GM12872 (cell line): ENCODE data around the gene PLXNB1.

Experiments
- CTCF ChIP-seq: IDR thresholded peaks from 3 replicates; pipeline ENCODE4 v1.5.1; 2011; ENCODE audit warnings: low read depth, mild to moderate bottlenecking, low read length, moderate library complexity; ENCODE audit not compliant: insufficient read depth

PLXNB1 gene

GRCh38 chr3:48472923-48473616 lies 43.2 kb upstream of the PLXNB1 start:
- peak; percentile 73 for TF ChIP-seq CTCF

DNA sequence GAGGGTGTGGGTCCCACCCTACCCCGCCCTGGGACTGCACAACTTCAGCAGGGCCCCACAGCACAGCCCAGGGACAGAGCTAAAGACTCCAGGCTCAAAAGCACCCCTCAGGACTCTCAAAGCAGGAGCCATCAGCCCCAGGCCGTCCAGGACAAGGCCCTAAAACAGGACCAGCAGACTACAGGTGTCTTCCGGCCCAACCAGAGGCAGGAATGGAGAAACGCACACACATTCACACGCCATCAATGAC lies 42.7 kb upstream of the PLXNB1 start:
- no peak for TF ChIP-seq CTCF

DNA sequence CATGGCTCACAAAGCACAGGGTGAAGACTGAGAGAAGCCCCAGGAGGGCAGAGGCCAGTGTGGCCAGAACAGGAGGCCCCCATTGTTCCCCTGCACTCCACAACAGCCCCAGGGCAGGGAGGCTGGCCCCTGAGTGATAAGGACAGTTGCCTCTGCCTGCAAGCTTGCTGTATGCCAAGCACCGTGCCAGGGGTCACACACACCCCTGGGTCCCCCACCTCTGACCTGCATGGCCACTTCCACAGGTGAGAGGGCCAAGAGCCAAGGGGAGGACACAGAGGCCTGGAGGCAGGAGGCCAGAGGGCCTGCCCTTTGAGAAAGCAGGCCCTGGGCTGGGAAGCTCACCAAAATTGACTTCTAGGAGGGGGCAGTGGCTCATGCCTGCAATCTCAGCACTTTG lies 40.4 kb upstream of the PLXNB1 start:
- no peak for TF ChIP-seq CTCF

DNA sequence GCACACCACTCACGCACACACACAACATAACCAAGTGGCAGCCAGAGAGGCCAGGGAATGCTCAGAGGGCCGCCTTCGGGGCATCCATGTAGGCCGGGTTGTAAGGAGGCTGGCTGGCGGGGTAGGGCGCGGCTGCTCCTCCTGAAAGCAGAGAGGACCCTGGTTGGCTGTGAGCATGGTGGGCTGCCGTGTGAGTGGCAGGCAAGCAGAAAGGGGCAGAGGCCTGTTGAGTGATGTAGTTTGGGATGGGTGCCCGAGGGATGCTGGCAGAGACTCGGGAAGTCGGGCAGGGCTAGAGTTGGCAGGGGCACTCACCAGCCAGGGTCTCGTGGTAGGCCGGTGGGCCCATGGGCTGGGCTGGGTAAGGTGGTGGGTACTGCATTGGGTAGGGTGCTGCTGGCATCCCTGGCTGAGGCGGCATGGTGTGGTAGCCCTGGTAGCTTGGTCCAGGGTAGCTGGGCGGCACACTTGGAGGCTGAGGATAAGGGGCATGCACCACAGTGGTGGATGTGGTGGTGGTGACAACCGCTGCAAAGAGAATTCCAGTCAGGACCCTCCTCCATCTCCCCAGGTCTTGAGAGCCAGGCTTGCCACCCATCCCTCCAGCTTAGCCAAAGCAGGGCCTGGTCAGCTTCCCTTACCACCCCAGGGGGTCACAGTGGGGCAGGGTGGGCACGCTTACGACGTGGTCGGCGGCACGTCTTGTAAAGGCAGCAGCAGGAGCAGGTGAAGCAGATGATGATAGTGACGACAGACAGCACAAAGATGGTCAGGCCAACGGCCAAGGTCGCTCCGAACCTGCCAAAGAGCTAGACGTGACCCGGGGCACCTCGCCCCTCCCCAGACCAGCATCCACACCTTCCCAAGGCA lies 39.4 kb upstream of the PLXNB1 start:
- no peak for TF ChIP-seq CTCF

- no peak for TF ChIP-seq CTCF
These were observed 38.4 kb upstream of the PLXNB1 start for GRCh38 chr3:48468329-48468731.

DNA sequence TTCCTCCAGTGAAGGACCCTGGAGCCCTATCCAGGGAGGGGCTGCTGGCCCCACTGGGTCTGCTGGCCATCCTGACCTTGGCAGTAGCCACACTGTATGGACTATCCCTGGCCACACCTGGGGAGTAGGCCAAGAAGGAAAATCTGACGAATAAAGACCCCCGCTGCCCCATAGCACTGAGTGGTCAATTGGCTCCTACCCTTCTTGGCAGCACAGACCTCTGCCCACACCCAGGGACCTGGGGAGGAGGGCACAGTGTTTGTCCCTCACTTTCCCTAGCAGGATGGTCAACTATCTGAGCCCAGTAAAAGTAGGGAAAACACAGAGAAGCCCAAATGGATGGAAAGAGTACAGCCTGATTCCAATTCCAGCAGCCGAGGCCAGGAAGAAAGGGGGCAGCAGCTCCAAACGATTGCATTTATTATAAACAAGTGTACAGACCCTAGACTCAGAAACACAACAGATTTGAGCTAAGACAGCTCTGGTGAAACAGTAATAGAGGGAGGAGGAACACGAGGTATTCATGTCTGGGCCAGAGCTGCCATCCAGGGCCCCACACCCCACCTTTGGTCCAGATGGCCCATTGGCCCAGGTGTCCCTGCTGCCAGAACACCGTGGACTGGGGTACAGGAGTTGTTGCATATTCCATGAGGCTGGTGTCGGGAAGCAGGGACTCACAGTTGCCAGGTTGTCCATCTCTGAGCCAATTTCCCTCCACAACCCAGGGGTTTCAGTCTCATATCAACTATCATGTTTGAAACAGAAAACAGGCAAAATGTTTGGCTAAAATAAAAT lies 37.8 kb upstream of the PLXNB1 start:
- no peak for TF ChIP-seq CTCF

DNA sequence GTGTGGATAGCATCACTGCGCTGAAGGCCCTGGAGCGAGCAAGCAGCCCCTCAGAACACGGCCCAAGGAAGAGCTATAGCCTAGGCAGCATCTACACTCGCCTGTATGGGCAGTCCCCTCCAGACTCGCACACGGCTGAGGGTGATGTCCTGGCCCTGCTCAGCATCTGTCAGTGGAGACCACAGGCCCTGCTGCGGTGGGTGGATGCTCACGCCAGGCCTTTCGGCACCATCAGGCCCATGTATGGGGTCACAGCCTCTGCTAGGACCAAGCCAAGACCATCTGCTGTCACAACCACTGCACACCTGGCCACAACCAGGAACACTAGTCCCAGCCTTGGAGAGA lies 37.2 kb upstream of the PLXNB1 start:
- no peak for TF ChIP-seq CTCF
